Adrenal gland (tissue), 5 donors: ENCODE results near the gene RBM44.
"Not testable (repeated sequence)": the region's sequence is repeated elsewhere in the genome, so short reads cannot be mapped to it uniquely, and the experiment has no call there.

Experiments used
- POLR2A ChIP-seq, 2 donors: fragments of 450-650 bp; IDR thresholded peaks; one replicate each; pipeline ENCODE4 v1.6.1; 2017; ENCODE audit warnings: antibody characterized with exemption in 2 of 2, mild to moderate bottlenecking in 2 of 2, moderate library complexity in 1 of 2
- TF ChIP-seq, protein P1 (sequence below), 6 experiments: fragments of 450-650 bp in 4 of 6; fragments of 200-600 bp in 2 of 6; sonication (generic) in 1 of 6; IDR thresholded peaks; 1 replicate in 5 of 6; 2 replicates in 1 of 6; pipeline versions ENCODE4 v1.5.1 to v1.8.0; 2016 to 2021; ENCODE audit warnings: antibody characterized with exemption in 6 of 6, mild to moderate bottlenecking in 2 of 6, moderate library complexity in 1 of 6
- donor health status: DM: no; HTN: no; CAD: no.

- TF ChIP-seq, protein P1, sequence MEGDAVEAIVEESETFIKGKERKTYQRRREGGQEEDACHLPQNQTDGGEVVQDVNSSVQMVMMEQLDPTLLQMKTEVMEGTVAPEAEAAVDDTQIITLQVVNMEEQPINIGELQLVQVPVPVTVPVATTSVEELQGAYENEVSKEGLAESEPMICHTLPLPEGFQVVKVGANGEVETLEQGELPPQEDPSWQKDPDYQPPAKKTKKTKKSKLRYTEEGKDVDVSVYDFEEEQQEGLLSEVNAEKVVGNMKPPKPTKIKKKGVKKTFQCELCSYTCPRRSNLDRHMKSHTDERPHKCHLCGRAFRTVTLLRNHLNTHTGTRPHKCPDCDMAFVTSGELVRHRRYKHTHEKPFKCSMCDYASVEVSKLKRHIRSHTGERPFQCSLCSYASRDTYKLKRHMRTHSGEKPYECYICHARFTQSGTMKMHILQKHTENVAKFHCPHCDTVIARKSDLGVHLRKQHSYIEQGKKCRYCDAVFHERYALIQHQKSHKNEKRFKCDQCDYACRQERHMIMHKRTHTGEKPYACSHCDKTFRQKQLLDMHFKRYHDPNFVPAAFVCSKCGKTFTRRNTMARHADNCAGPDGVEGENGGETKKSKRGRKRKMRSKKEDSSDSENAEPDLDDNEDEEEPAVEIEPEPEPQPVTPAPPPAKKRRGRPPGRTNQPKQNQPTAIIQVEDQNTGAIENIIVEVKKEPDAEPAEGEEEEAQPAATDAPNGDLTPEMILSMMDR (IDR thresholded peaks at IDR 0.05), result not testable (repeated sequence)
- TF ChIP-seq POLR2A (IDR thresholded peaks at IDR 0.05), result not testable (repeated sequence)
Observed at GRCh38 chr2:237848940-237849339, 50.4 kb downstream of the RBM44 start.
